HG03469 (cell line): Measurements from ENCODE around the gene LLGL2.
"Not testable (repeated sequence)": the region's sequence is repeated elsewhere in the genome, so short reads cannot be mapped to it uniquely, and the experiment has no call there.

Source experiments
- ATAC-seq: cut with Tn5 transposase; IDR thresholded peaks from one replicate; pipeline ENCODE4 v1.9.1; 2021; ENCODE audit warnings: mild to moderate bottlenecking, moderate library complexity, moderate number of reproducible peaks; ENCODE audit not compliant: unreplicated experiment

LLGL2 gene

GRCh38 chr17:75589919-75590303, 64.4 kb downstream of the LLGL2 start:
- ATAC-seq, result no peak

GRCh38 chr17:75590314-75590761, 64.8 kb downstream of the LLGL2 start:
- no peak for ATAC-seq

- no peak for ATAC-seq
Measured at GRCh38 chr17:75590849-75591721, 65.6 kb downstream of the LLGL2 start.

GRCh38 chr17:75591722-75592302, 66.3 kb downstream of the LLGL2 start:
- no peak for ATAC-seq

DNA sequence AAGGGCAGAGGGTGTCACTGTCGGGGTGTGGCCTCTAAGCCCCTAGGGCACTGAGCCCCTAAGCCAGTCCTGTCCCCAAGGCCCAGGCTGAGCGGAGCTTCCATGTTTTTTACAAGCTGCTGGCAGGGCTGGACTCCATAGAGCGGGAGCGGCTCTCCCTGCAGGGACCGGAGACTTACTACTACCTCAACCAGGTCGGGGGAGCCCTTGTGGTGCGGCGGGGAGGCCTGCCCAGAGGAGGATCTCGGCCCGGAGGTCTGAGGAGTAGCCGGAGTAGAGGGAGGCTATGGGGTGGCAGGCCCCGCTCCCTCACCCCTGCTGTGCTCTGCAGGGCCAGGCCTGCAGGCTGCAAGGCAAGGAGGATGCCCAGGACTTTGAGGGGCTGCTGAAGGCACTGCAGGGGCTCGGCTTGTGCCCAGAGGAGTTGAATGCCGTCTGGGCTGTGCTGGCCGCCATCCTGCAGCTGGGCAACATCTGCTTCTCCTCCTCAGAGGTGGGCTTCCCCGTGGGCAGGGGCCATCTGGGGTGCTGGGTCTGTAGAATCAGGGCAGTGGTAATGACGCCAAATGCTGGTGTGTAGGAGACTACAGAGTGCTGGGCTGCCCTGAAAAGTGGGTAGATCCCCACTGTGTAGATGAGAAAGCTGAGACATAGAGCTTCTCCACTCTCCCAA, 67.0 kb downstream of the LLGL2 start:
- no peak for ATAC-seq

GRCh38 chr17:75593430-75593829, 67.9 kb downstream of the LLGL2 start:
- ATAC-seq, result not testable (repeated sequence)

DNA sequence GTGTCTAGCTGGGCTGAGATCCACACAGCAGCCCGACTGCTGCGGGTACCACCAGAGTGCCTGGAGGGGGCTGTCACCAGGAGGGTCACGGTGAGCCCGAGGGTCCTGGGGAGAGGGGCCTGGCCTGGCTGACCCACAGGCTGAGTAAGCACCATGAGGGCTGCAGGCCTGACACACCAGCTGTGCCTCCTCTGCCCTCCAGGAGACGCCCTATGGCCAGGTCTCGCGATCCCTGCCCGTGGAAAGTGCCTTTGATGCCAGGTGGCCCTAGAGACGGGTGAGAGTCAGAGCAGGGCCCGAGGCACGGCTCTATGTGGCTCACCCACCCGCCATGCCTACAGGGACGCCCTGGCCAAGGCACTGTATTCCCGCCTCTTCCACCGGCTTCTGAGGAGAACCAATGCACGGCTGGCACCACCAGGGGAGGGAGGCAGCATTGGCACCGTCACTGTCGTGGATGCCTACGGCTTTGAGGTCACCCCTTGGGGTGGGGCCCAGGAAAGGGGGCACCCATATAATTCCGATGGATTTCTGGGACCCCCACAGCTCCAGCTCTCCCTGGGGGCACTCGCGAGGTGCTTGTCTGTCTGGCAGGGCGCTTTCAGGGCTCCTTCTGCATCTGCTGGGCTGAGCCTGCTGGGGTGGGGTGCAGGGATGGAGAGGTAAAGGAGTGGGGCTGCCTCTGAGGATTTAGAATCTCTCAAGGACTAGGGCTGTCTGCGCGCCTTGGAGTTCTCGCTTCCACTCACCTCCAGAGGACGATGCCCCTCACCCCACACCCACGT, 69.2 kb downstream of the LLGL2 start:
- no peak for ATAC-seq

- no peak for ATAC-seq
Measured at GRCh38 chr17:75595284-75595919, 69.9 kb downstream of the LLGL2 start.

DNA sequence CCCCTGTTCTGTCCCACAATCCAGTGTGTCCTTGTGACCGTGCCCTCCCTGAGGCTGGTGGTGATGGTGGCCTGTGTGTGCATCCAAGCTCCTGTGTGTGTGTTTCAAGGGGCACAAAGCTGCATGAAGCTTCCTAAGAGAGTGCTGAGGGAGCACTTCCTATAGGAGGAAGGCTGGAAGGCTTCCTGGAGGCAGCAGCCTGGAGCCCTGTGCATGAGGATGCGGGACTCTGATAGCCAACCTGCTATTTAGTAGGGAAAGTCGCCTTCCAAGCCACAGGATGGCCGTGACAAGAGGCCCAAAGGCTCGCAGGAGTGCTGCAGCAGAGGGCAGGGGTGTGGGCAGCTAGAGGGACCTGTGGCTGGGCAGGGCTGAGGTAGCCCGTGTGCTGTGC, 70.4 kb downstream of the LLGL2 start:
- no peak for ATAC-seq

DNA sequence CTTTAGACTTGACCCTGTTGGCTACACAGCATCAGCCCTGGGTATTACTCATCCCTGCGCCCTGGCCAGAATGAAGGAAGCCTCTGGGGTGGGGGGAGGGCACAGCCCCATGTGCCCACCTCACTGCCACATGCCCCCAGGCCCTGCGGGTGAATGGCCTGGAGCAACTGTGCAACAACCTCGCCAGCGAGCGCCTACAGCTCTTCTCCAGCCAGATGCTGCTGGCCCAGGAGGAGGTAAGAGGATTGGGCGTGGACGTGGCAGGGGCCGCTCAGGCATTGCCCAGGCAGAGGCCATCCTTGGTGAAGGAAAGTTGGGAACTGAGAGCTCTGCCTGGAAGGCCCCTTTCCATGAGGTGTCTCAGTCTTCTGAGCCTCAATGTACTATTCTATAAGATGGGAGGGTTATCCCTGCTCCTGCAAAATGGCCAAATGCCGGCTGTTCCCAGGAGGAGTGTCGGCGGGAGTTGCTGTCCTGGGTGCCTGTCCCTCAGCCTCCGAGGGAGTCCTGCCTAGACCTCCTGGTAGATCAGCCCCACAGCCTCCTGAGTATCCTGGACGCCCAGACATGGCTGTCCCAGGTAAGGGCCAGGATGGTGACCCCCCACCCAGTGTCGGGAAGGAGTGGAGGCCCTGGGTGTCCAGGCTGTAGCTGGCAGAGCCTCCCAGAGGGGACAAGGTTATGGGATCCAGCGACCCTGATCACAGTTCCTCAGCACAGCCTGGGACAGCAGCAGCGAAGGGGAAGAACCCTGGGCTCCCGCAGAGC, 71.0 kb downstream of the LLGL2 start:
- no peak for ATAC-seq

GRCh38 chr17:75601057-75601987, 75.8 kb downstream of the LLGL2 start:
- no peak for ATAC-seq

DNA sequence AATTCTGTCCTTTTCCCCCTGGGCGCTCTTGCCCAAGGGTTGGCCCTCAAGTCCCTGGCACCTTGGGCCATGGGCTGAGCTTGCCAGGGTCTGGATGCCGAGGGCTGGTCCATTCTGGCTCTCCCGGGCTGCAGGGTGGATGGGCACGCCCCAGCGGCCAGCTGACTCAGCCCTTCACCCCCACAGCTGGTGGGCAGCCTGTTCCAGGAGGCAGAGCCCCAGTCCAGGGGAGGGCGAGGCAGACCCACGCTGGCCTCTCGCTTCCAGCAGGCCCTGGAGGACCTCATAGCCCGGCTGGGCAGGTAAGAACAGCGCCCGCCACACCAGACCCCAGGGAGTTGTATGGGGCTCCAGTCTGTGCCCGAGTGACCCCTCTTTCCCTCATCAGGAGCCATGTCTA, 77.1 kb downstream of the LLGL2 start:
- no peak for ATAC-seq

DNA sequence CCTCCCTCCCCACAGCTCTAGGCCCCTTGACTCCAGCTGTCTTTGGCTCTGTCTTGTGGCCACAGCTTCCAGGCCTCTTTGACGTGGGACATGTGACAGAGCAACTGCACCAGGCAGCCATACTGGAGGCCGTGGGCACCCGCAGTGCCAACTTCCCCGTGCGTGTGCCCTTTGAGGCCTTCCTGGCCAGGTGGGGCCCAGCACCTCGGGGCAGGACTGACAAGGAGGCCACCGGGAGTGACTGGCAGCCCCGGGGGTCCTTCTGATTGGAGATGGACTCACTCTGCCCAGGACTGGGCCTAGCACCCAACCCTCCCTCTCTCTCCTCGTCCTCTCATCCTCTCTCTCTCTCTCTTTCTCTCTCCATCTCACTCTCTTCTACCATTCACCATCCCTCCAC, 77.6 kb downstream of the LLGL2 start:
- no peak for ATAC-seq

DNA sequence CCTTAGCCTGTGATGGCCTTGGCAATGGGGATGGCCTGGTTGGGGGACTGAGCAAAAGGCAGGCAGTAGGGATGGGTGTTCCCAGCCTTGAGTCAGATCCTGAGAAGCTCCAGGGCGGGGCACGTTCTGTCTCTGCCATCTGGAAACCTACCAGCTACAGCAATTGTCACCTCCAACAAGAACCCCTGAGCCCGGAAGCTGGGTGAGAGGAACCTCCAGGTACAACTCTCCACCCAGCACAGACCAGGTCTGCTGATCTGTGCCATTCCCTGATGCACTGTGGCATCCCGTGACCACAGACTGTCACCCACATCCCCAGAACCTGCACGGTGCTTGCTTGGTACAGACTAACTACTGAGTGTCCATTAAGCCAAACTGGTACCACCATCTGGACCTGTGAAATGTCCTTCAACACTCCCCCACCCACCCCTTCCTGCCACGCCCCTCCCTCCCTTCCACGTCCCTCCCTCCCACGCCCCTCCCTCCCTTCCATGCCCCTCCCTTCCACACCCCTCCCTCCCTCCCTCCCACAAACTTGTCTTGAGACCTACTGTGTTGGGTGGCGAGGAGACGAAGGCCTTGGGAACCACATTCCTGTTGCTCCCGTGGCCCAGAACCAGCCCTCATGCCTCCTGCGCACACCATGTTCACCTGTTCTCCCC, 78.7 kb downstream of the LLGL2 start:
- ATAC-seq, result no peak

DNA sequence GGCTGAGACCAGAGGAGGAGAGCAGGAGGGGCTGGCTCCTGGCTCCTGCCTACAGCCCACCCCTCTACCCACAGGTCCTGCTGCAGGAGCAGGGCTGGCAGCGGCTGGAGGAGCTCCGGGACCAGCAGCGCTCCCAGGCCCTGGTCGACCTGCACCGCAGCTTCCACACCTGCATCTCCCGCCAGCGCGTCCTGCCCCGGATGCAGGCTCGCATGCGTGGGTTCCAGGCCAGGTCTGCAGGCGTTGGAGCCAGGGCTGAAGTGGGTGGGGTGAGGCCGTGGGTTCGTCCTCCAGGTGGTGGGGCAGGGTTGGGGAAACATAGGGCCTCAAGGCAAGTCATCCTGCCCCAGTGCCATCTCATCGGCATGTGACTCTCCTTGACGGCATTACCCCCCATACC, 80.3 kb downstream of the LLGL2 start:
- no peak for ATAC-seq

DNA sequence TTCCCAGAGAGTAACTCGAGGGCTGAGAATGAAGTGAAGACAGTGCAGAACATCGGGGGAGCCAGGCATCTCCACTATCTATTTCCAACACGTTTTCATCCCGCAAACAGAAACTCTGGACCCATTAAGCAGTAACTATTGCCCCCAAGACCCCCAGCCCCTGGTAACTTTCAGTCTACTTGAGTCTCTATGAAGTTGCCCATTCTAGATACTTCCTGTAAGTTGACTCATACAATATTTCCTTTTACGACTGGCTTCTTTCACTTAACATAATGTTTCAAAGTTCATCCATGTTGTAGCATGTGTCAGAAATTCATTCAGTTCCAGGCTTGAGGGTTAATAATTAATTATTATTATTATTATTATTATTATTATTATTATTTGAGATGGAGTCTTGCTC, 81.6 kb downstream of the LLGL2 start:
- no peak for ATAC-seq

DNA sequence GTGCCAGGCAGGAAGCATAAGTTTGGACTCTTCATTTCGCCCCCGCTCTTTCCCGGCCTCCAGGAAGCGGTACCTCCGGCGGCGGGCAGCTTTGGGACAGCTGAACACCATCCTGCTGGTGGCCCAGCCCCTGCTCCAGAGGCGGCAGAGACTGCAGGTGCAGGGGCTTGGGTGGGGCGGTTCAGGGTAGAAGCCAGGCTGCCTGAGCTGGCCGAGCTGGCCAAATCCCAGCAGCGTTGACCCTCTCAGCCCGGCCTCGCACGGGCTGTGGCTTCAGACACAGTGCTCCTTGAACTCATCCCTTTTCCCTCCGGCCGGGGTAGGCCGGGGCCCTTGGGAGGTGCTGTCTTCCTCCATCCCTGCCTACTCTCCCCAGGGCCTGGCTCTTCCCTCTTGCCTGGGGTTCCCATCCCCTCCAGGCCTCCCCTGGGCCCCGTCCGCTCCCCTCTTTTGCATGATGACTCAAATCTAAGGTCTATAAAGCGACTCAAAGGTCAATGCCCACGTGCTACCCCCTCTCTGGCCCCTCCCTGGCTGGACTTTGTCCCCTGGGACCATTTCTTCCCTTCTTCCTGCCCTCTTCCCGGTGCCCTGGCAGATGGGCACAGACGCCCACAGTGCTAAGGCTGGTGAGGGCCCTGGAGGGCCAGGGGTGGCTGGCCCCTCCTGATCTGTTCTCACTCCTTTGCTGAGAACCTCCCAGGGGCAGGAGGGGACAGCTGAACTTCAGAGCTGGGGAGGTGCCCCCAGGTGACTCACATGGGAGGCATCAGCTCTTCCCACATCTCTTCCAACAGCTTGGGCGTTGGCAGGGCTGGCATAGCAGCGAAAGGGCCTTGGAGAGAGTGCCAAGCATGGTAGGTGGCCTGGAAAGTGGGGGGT, 84.8 kb downstream of the LLGL2 start:
- no peak for ATAC-seq
